ENCODE data around the gene RABGAP1.

The RABGAP1 gene

GRCh38 chr9:123107639-123108285 lies 166.9 kb downstream of the RABGAP1 start:
- in situ Hi-C loops (cut with MboI; ENCODE audit: low sequenced_read_pairs): no loop called here

- in situ Hi-C loops (cut with MboI; ENCODE audit: low sequenced_read_pairs): no loop called here
These were observed 168.2 kb downstream of the RABGAP1 start for GRCh38 chr9:123108976-123109375.

- in situ Hi-C loops (cut with MboI; ENCODE audit: low sequenced_read_pairs): no loop called here
These were observed 168.9 kb downstream of the RABGAP1 start for GRCh38 chr9:123109540-123110279.

GRCh38 chr9:123111427-123112014 lies 170.7 kb downstream of the RABGAP1 start:
- in situ Hi-C loops (cut with MboI; ENCODE audit: low sequenced_read_pairs): no loop called here

GRCh38 chr9:123112015-123112975 lies 171.5 kb downstream of the RABGAP1 start:
- in situ Hi-C loops (cut with MboI; ENCODE audit: low sequenced_read_pairs): no loop called here

- in situ Hi-C loops (cut with MboI; ENCODE audit: low sequenced_read_pairs): no loop called here
These were observed 172.4 kb downstream of the RABGAP1 start for GRCh38 chr9:123113185-123113584.

- in situ Hi-C loops (cut with MboI; ENCODE audit: low sequenced_read_pairs): no loop called here
These were observed 174.5 kb downstream of the RABGAP1 start for GRCh38 chr9:123115146-123115913.

- in situ Hi-C loops (cut with MboI; ENCODE audit: low sequenced_read_pairs): no loop called here
These were observed 175.2 kb downstream of the RABGAP1 start for GRCh38 chr9:123116036-123116435.

- in situ Hi-C loops (cut with MboI; ENCODE audit: low sequenced_read_pairs): no loop called here
These were observed 178.7 kb downstream of the RABGAP1 start for GRCh38 chr9:123119566-123119965.

GRCh38 chr9:123120131-123120530 lies 179.3 kb downstream of the RABGAP1 start:
- in situ Hi-C loops (cut with MboI; ENCODE audit: low sequenced_read_pairs): no loop called here

GRCh38 chr9:123120953-123121352 lies 180.1 kb downstream of the RABGAP1 start:
- in situ Hi-C loops (cut with MboI; ENCODE audit: low sequenced_read_pairs): no loop called here

- in situ Hi-C loops (cut with MboI; ENCODE audit: low sequenced_read_pairs): no loop called here
These were observed 180.6 kb downstream of the RABGAP1 start for GRCh38 chr9:123121457-123121856.

- in situ Hi-C loops (cut with MboI; ENCODE audit: low sequenced_read_pairs): no loop called here
These were observed 186.8 kb downstream of the RABGAP1 start for GRCh38 chr9:123127512-123128075.

- in situ Hi-C loops (cut with MboI; ENCODE audit: low sequenced_read_pairs): no loop called here
These were observed 187.8 kb downstream of the RABGAP1 start for GRCh38 chr9:123128591-123128990.

- in situ Hi-C loops (cut with MboI; ENCODE audit: low sequenced_read_pairs): no loop called here
These were observed 188.6 kb downstream of the RABGAP1 start for GRCh38 chr9:123129423-123129822.

- in situ Hi-C loops (cut with MboI; ENCODE audit: low sequenced_read_pairs): no loop called here
These were observed 190.4 kb downstream of the RABGAP1 start for GRCh38 chr9:123131258-123131657.

- in situ Hi-C loops (cut with MboI; ENCODE audit: low sequenced_read_pairs): no loop called here
These were observed 191.2 kb downstream of the RABGAP1 start for GRCh38 chr9:123131993-123132392.

- in situ Hi-C loops (cut with MboI; ENCODE audit: low sequenced_read_pairs): no loop called here
These were observed 191.9 kb downstream of the RABGAP1 start for GRCh38 chr9:123132696-123133095.

GRCh38 chr9:123135430-123135829 lies 194.6 kb downstream of the RABGAP1 start:
- in situ Hi-C loops (cut with MboI; ENCODE audit: low sequenced_read_pairs): no loop called here

GRCh38 chr9:123138163-123138562 lies 197.3 kb downstream of the RABGAP1 start:
- in situ Hi-C loops (cut with MboI; ENCODE audit: low sequenced_read_pairs): no loop called here

All from hTERT RPE-1 (cell line).